Putamen (tissue), 1 donor: ENCODE measurements around the gene SMIM26.

ENCODE experiments used
- DNase-seq: peaks from one replicate; pipeline ENCODE4 v3.0.0-alpha.2; 2016; ENCODE audit warnings: low spot score

SMIM26 gene

GRCh38 chr20:18585134-18585533 is 17.9 kb downstream of the SMIM26 start:
- DNase-seq = no peak

DNA sequence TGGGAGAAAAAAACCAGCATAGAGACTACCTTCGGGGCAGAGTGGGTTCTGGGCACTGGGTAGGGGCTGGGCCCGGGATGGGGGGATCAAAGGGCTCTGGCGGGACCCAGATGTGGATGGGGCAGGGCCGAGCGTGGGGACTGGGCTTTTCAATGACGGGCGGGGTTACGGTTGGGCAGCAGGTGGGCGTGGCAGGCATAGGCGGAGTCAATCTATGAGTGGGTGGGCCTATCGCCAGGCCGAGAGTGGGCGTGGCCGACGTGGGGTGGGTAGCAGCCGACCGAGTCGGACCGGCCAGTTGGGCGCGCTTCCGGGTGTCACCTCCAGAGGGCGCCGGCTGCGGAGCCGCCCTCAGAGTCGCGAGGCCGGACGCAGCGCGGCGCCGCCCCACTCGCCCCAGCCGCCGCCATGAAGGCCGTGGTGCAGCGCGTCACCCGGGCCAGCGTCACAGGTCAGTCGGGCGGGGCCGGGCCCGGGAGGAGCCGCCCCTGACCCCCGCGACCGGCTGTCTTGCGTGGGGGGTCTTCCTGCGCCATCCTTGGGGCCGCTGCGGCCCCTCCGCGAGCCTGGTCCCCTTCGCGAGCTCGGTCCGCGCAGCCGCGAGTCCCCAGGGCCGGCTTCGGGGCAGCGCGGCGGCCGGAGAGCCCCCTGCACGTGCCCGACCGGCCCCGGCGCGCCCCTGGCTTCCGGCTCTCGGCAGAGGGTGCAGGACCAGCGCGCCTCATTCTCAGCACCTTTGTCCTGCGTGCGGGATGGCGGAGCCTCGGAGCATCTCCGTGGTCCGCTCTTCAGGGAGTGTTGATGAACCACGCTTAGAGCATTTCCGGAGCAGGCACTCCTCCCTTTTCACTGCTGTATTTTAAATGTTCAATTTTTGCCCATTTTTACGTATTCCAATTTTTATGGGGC is 20.7 kb downstream of the SMIM26 start, which contains the start of gene DTD1:
Gene DTD1, plus strand, starts transcription at position 390 of the 909 bp plus-strand sequence. Its CDS starts 19 bp downstream, at position 409.
- DNase-seq = peak; percentile 87

- no peak for DNase-seq
Measured at GRCh38 chr20:18588574-18588933, 21.3 kb downstream of the SMIM26 start.

- DNase-seq = no peak
Measured at GRCh38 chr20:18589941-18590674, 22.9 kb downstream of the SMIM26 start.

GRCh38 chr20:18596270-18596669 is 29.0 kb downstream of the SMIM26 start:
- DNase-seq = no peak

GRCh38 chr20:18609741-18610140 is 42.5 kb downstream of the SMIM26 start:
- DNase-seq = no peak

GRCh38 chr20:18611492-18611891 is 44.3 kb downstream of the SMIM26 start:
- DNase-seq = no peak

GRCh38 chr20:18613553-18613952 is 46.3 kb downstream of the SMIM26 start:
- DNase-seq = no peak

DNA sequence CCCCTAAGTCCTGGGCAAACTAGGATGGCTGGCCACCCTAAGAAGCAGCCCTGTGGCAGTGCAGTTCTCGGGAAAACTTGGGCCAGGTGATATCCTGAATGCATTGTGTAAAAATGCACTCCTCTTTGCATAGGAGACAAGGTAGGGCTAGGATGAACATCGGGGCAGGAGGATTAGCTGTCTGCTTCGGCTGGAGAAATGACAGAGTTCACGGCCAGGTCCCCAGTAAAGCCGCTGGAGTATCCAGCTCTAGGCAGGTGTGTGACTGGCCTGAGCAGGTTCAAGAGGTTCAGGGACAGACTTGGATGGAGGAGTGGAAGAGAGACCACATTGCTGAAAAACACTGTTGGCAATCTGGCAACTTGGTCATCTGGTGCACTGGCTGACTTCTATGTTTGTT is 47.0 kb downstream of the SMIM26 start:
- no peak for DNase-seq

GRCh38 chr20:18615020-18615650 is 47.9 kb downstream of the SMIM26 start:
- DNase-seq = no peak
